ENCODE measurements around the gene TMEM140. TPM values are rescaled to one million over a fixed set of nuclear protein-coding genes. Genes with fewer than 3 reads are reported as not detected.

Gene TMEM140
- total RNA-seq, result 10 to 100 TPM in 3 of 4 donors, 1 to 10 TPM in 1; 4.8 to 36.3 (median 28.9) TPM

GRCh38 chr7:135147899-135148721, at the start of gene TMEM140:
Gene TMEM140, plus strand, starts transcription at chr7:135148072. Its CDS starts 16,370 bp downstream, at chr7:135164442.
- Histone ChIP-seq H3K27ac (peak within 1 kb of the TSS; percentile 84 to 96 (median 93)), H3K4me1 (peaks cover 4 to 31% (median 10%) of the 10 kb centered on the region in 4 donors), H3K4me3 (peak within 1 kb of the TSS; percentile 35 to 57 (median 40)), H3K36me3 (no peaks in the 10 kb centered on the region), H3K27me3 (no peaks in the 10 kb centered on the region), H3K9me3 (no peaks in the 10 kb centered on the region)
- in situ Hi-C loops (cut with MboI; ENCODE audit: low pct_ligation_motif_present in 1 of 4, low pct_unique_long_range_greater_than_20kb in 1 of 4, low sequenced_read_pairs in 3 of 4) (no loop called here), intact Hi-C loops (cut with DNase I; ENCODE audit: low total_unique reads) (no loop called here)
- TF ChIP-seq POLR2A (IDR thresholded peaks at IDR 0.05) (peak; percentile 84), POLR2AphosphoS5 (IDR thresholded peaks at IDR 0.05) (peak; percentile 93 to 96 (median 94)), EP300 (IDR thresholded peaks at IDR 0.05; ENCODE audit: low read depth) (peak; percentile 73), CTCF (IDR thresholded peaks at IDR 0.05) (peak in 2 of 5 experiments; percentile 10 to 20)
- 3 to 5% methylated on average over 11 to 13 of the region's 13 CpGs for WGBS, 2 donors (ENCODE audit: low coverage in 1 of 2)
- DNase-seq, result peak; percentile 75

GRCh38 chr7:135098391-135098790, 49.5 kb upstream of the TMEM140 start:
- 60 to 63% methylated on average over 3 of the region's 3 CpGs for WGBS, 2 donors (ENCODE audit: low coverage in 1 of 2)
- in situ Hi-C loops (cut with MboI; ENCODE audit: low pct_ligation_motif_present in 1 of 4, low pct_unique_long_range_greater_than_20kb in 1 of 4, low sequenced_read_pairs in 3 of 4), result no loop called here

GRCh38 chr7:135100856-135101255, 47.0 kb upstream of the TMEM140 start:
- intact Hi-C loops (cut with DNase I; ENCODE audit: low total_unique reads), result no loop called here

More at GRCh38 chr7:135098391-135098790, 49.5 kb upstream of the TMEM140 start:
- Histone ChIP-seq H3K4me1 (no peaks in the 10 kb centered on the region), H3K9me3 (no peaks in the 10 kb centered on the region), H3K27ac (no peak overlapping the region), H3K27me3 (no peaks in the 10 kb centered on the region), H3K36me3 (no peaks in the 10 kb centered on the region), H3K4me3 (no peak overlapping the region)
- DNase-seq, result no peak
- TF ChIP-seq CTCF (IDR thresholded peaks at IDR 0.05) (no peak), POLR2AphosphoS5 (IDR thresholded peaks at IDR 0.05) (no peak), POLR2A (IDR thresholded peaks at IDR 0.05) (no peak), EP300 (IDR thresholded peaks at IDR 0.05; ENCODE audit: low read depth) (no peak)
- intact Hi-C loops (cut with DNase I; ENCODE audit: low total_unique reads), result no loop called here

GRCh38 chr7:135102372-135102771, 45.5 kb upstream of the TMEM140 start:
- in situ Hi-C loops (cut with MboI; ENCODE audit: low pct_ligation_motif_present in 1 of 4, low pct_unique_long_range_greater_than_20kb in 1 of 4, low sequenced_read_pairs in 3 of 4), result no loop called here
- Histone ChIP-seq H3K4me1 (no peaks in the 10 kb centered on the region), H3K4me3 (no peak overlapping the region), H3K27me3 (no peaks in the 10 kb centered on the region), H3K36me3 (no peaks in the 10 kb centered on the region), H3K27ac (no peak overlapping the region), H3K9me3 (no peaks in the 10 kb centered on the region)
- intact Hi-C loops (cut with DNase I; ENCODE audit: low total_unique reads), result no loop called here
- TF ChIP-seq EP300 (IDR thresholded peaks at IDR 0.05; ENCODE audit: low read depth), result no peak
- TF ChIP-seq CTCF (IDR thresholded peaks at IDR 0.05), result no peak
- DNase-seq, result no peak

More at GRCh38 chr7:135100856-135101255, 47.0 kb upstream of the TMEM140 start:
- in situ Hi-C loops (cut with MboI; ENCODE audit: low pct_ligation_motif_present in 1 of 4, low pct_unique_long_range_greater_than_20kb in 1 of 4, low sequenced_read_pairs in 3 of 4), result no loop called here
- H3K4me3 ChIP-seq, result no peak overlapping the region
- H3K36me3 ChIP-seq, result no peaks in the 10 kb centered on the region
- no peak for DNase-seq
- H3K27ac ChIP-seq, result no peak overlapping the region
- no peaks in the 10 kb centered on the region for H3K27me3 ChIP-seq
- no peaks in the 10 kb centered on the region for H3K4me1 ChIP-seq
- no peaks in the 10 kb centered on the region for H3K9me3 ChIP-seq
- TF ChIP-seq POLR2A (IDR thresholded peaks at IDR 0.05) (no peak), POLR2AphosphoS5 (IDR thresholded peaks at IDR 0.05) (no peak), CTCF (IDR thresholded peaks at IDR 0.05) (no peak), EP300 (IDR thresholded peaks at IDR 0.05; ENCODE audit: low read depth) (no peak)
